GM23338 (cell line): ENCODE results near the gene KSR2. TPM values are rescaled to one million over a fixed set of nuclear protein-coding genes. Genes with fewer than 3 reads are reported as not detected.
A peak's percentile ranks its signal among the peaks of the same experiment; 100 is the strongest.

Experiments
- ATAC-seq: fragments of 200-7000 bp; cut with Tn5 transposase; 3 replicates; pipeline ENCODE4 v1.9.1; 2020
- DNase-seq: peaks from one replicate; pipeline ENCODE4 v3.0.0-alpha.2; 2015; ENCODE audit warnings: low spot score
- H2AFZ ChIP-seq: fragments of 200-600 bp; sonication (generic); 2 replicates; pipeline ENCODE4 v1.8.0; 2016; ENCODE audit warnings: antibody characterized with exemption, mild to moderate bottlenecking, moderate library complexity
- H3F3A ChIP-seq: fragments of 200-600 bp; sonication (generic); replicated peaks from 2 replicates; pipeline ENCODE4 v1.8.0; 2017; ENCODE audit warnings: antibody characterized with exemption, mixed run types, low read depth
- H3K27ac ChIP-seq: fragments of 200-600 bp; sonication (generic); 2 replicates; pipeline ENCODE4 v1.6.1; 2016; ENCODE audit warnings: low read depth
- H3K27me3 ChIP-seq: fragments of 200-600 bp; sonication (generic); 2 replicates; pipeline ENCODE4 v1.8.0; 2016; ENCODE audit warnings: mild to moderate bottlenecking, mixed run types, moderate library complexity; ENCODE audit not compliant: insufficient read depth
- H3K36me3 ChIP-seq: fragments of 200-600 bp; sonication (generic); 2 replicates; pipeline ENCODE4 v1.8.0; 2016; ENCODE audit warnings: mild to moderate bottlenecking; ENCODE audit not compliant: insufficient read depth
- H3K4me1 ChIP-seq: fragments of 200-600 bp; sonication (generic); 2 replicates; pipeline ENCODE4 v1.8.0; 2016; ENCODE audit warnings: mild to moderate bottlenecking, moderate library complexity; ENCODE audit not compliant: insufficient read depth
- H3K4me2 ChIP-seq: fragments of 200-600 bp; sonication (generic); 2 replicates; pipeline ENCODE4 v1.7.1; 2017; ENCODE audit warnings: mixed run types
- H3K4me3 ChIP-seq: fragments of 200-600 bp; sonication (generic); 2 replicates; pipeline ENCODE4 v1.6.1; 2016; ENCODE audit warnings: mixed run types
- H3K79me2 ChIP-seq: fragments of 200-600 bp; sonication (generic); replicated peaks from 2 replicates; pipeline ENCODE4 v1.8.0; 2017; ENCODE audit warnings: mild to moderate bottlenecking; ENCODE audit not compliant: insufficient read depth
- H3K9me2 ChIP-seq: fragments of 200-600 bp; sonication (generic); 2 replicates; pipeline ENCODE4 v1.8.0; 2017; ENCODE audit not compliant: insufficient read depth
- H4K20me1 ChIP-seq: fragments of 200-600 bp; sonication (generic); replicated peaks from 2 replicates; pipeline ENCODE4 v1.8.0; 2017; ENCODE audit warnings: mild to moderate bottlenecking; ENCODE audit not compliant: insufficient read depth
- H3K27ac Mint-ChIP-seq: 2 replicates; pipeline ENCODE4 v1.8.0; 2020; ENCODE audit warnings: inconsistent platforms, mild to moderate bottlenecking, moderate library complexity, mixed read lengths
- H3K27me3 Mint-ChIP-seq: 3 replicates; pipeline ENCODE4 v1.8.0; 2022; ENCODE audit warnings: low read depth, mild to moderate bottlenecking, moderate library complexity, mixed read lengths, inconsistent platforms; ENCODE audit not compliant: insufficient read depth, poor library complexity
- H3K36me3 Mint-ChIP-seq: 3 replicates; pipeline ENCODE4 v1.8.0; 2021; ENCODE audit warnings: low read depth, mild to moderate bottlenecking, inconsistent platforms, moderate library complexity, mixed read lengths
- H3K4me1 Mint-ChIP-seq: 3 replicates; pipeline ENCODE4 v1.8.0; 2020; ENCODE audit warnings: mild to moderate bottlenecking, inconsistent platforms, mixed read lengths
- H3K4me3 Mint-ChIP-seq: 3 replicates; pipeline ENCODE4 v1.8.0; 2021; ENCODE audit warnings: moderate library complexity, mild to moderate bottlenecking, inconsistent platforms, mixed read lengths
- H3K9me3 Mint-ChIP-seq: 3 replicates; pipeline ENCODE4 v1.8.0; 2020; ENCODE audit warnings: moderate library complexity, mild to moderate bottlenecking, inconsistent platforms, mixed read lengths
- CREB1 ChIP-seq: fragments of 250-450 bp; sonication (Bioruptor Pico); IDR thresholded peaks from 2 replicates; pipeline ENCODE4 v1.5.0; 2020; ENCODE audit warnings: low read depth, mild to moderate bottlenecking, moderate library complexity
- EZH2 ChIP-seq: fragments of 200-600 bp; sonication (generic); IDR thresholded peaks from one replicate; pipeline ENCODE4 v1.8.0; 2017; ENCODE audit warnings: antibody characterized with exemption, mild to moderate bottlenecking, low read depth; ENCODE audit not compliant: unreplicated experiment
- JUNB ChIP-seq: IDR thresholded peaks from one replicate; pipeline ENCODE4 v1.6.1; 2016; ENCODE audit warnings: antibody characterized with exemption; ENCODE audit not compliant: unreplicated experiment
- NANOG ChIP-seq: IDR thresholded peaks from 2 replicates; pipeline ENCODE4 v1.6.1; 2016; ENCODE audit warnings: antibody characterized with exemption, borderline replicate concordance
- POLR2AphosphoS5 ChIP-seq: IDR thresholded peaks from 2 replicates; pipeline ENCODE4 v1.6.1; 2016; ENCODE audit warnings: antibody characterized with exemption, low read depth
- ZNF114 ChIP-seq: fragments of 250-450 bp; sonication (Bioruptor Pico); IDR thresholded peaks from 2 replicates; pipeline ENCODE4 v1.5.0; 2020; ENCODE audit warnings: mild to moderate bottlenecking, moderate library complexity
- ZNF331 ChIP-seq: fragments of 250-450 bp; sonication (Bioruptor Pico); IDR thresholded peaks from 2 replicates; pipeline ENCODE4 v1.5.0; 2020; ENCODE audit warnings: low read depth, mild to moderate bottlenecking, moderate library complexity
- polyA plus RNA-seq: library from polyadenylated mRNA; unstranded; fragments of >200 nt; fragmentation: Nextera tagmentation; extraction: Ambion mirVana; gene quantifications from 2 replicates; pipeline ENCODE4 v1.2.1, GENCODE V29; 2016
- total RNA-seq: library from RNA; depleted of rRNA; stranded (reverse); fragments of >200 nt; shearing (Covaris generic); gene quantifications from 2 replicates; pipeline ENCODE4 v1.2.3, GENCODE V29; 2014
- TF ChIP-seq, protein P1 (sequence below): IDR thresholded peaks from one replicate; pipeline ENCODE4 v1.6.1; 2018; ENCODE audit warnings: antibody characterized with exemption; ENCODE audit not compliant: unreplicated experiment
- TF ChIP-seq, protein P2 (sequence below), 2 experiments: fragments of 200-600 bp in 1 of 2; sonication (generic) in 1 of 2; conservative IDR thresholded peaks; 2 replicates each; pipeline versions ENCODE4 v1.5.1 to v1.6.1; 2016 to 2017; ENCODE audit warnings: antibody characterized with exemption in 2 of 2, low read depth in 2 of 2, mild to moderate bottlenecking in 2 of 2, moderate library complexity in 1 of 2
- TF ChIP-seq, protein P3 (sequence below): fragments of 250-450 bp; sonication (Bioruptor Pico); IDR thresholded peaks from 2 replicates; pipeline ENCODE4 v1.5.0; 2020; ENCODE audit warnings: mild to moderate bottlenecking, moderate library complexity
- TF ChIP-seq, protein P4 (sequence below): IDR thresholded peaks from 2 replicates; pipeline ENCODE4 v1.6.1; 2016; ENCODE audit warnings: antibody characterized with exemption

Gene KSR2
- total and polyA plus RNA-seq, 2 experiments from 2014 or later = 1.1 to 2.7 TPM

DNA sequence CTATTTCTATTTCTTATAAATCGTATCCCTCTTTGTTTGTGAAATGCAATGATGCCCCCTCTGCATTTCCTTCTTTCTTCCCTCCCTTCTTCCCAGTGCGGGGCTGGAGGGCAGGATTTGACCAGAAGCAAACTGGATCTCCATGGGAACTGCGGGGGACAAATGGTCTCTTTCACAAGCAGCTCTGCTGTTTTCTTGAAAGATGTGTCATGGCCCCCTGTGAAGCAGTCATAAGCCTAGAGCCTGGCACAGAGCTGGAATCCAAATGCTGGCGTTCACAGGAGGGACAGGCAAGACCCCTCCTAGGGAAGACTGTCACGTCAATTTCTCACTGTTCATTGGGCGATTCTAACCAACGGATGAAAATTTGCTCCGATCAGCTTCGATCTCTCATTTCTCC is 403.9 kb downstream of the KSR2 start:
- Mint-ChIP-seq H3K4me1 (peaks cover 3% of the 10 kb centered on the region; the same call in 1 of the 3 replicates), H3K27ac (no peak overlapping the region), H3K4me3 (no peak overlapping the region), H3K9me3 (no peaks in the 10 kb centered on the region), H3K27me3 (no peaks in the 10 kb centered on the region), H3K36me3 (no peaks in the 10 kb centered on the region)
- Histone ChIP-seq H3K79me2 (no peaks in the 10 kb centered on the region), H2AFZ (no peak overlapping the region), H3K27me3 (no peaks in the 10 kb centered on the region), H3F3A (no peaks in the 10 kb centered on the region), H4K20me1 (no peaks in the 10 kb centered on the region), H3K27ac (no peak overlapping the region), H3K4me3 (no peak overlapping the region), H3K9me2 (no peaks in the 10 kb centered on the region), H3K4me2 (no peak overlapping the region), H3K4me1 (no peaks in the 10 kb centered on the region), H3K36me3 (no peaks in the 10 kb centered on the region)
- ATAC-seq (no peak; the same call in 2 of the 3 replicates), DNase-seq (peak; percentile 10)
- no peak for TF ChIP-seq CREB1
- TF ChIP-seq NANOG = no peak
- TF ChIP-seq, protein P1, sequence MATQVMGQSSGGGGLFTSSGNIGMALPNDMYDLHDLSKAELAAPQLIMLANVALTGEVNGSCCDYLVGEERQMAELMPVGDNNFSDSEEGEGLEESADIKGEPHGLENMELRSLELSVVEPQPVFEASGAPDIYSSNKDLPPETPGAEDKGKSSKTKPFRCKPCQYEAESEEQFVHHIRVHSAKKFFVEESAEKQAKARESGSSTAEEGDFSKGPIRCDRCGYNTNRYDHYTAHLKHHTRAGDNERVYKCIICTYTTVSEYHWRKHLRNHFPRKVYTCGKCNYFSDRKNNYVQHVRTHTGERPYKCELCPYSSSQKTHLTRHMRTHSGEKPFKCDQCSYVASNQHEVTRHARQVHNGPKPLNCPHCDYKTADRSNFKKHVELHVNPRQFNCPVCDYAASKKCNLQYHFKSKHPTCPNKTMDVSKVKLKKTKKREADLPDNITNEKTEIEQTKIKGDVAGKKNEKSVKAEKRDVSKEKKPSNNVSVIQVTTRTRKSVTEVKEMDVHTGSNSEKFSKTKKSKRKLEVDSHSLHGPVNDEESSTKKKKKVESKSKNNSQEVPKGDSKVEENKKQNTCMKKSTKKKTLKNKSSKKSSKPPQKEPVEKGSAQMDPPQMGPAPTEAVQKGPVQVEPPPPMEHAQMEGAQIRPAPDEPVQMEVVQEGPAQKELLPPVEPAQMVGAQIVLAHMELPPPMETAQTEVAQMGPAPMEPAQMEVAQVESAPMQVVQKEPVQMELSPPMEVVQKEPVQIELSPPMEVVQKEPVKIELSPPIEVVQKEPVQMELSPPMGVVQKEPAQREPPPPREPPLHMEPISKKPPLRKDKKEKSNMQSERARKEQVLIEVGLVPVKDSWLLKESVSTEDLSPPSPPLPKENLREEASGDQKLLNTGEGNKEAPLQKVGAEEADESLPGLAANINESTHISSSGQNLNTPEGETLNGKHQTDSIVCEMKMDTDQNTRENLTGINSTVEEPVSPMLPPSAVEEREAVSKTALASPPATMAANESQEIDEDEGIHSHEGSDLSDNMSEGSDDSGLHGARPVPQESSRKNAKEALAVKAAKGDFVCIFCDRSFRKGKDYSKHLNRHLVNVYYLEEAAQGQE = no peak
- TF ChIP-seq, protein P2, sequence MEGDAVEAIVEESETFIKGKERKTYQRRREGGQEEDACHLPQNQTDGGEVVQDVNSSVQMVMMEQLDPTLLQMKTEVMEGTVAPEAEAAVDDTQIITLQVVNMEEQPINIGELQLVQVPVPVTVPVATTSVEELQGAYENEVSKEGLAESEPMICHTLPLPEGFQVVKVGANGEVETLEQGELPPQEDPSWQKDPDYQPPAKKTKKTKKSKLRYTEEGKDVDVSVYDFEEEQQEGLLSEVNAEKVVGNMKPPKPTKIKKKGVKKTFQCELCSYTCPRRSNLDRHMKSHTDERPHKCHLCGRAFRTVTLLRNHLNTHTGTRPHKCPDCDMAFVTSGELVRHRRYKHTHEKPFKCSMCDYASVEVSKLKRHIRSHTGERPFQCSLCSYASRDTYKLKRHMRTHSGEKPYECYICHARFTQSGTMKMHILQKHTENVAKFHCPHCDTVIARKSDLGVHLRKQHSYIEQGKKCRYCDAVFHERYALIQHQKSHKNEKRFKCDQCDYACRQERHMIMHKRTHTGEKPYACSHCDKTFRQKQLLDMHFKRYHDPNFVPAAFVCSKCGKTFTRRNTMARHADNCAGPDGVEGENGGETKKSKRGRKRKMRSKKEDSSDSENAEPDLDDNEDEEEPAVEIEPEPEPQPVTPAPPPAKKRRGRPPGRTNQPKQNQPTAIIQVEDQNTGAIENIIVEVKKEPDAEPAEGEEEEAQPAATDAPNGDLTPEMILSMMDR (conservative IDR thresholded peaks at IDR 0.05; ENCODE audit: low read depth in 2 of 2) = no peak
- TF ChIP-seq, protein P3, sequence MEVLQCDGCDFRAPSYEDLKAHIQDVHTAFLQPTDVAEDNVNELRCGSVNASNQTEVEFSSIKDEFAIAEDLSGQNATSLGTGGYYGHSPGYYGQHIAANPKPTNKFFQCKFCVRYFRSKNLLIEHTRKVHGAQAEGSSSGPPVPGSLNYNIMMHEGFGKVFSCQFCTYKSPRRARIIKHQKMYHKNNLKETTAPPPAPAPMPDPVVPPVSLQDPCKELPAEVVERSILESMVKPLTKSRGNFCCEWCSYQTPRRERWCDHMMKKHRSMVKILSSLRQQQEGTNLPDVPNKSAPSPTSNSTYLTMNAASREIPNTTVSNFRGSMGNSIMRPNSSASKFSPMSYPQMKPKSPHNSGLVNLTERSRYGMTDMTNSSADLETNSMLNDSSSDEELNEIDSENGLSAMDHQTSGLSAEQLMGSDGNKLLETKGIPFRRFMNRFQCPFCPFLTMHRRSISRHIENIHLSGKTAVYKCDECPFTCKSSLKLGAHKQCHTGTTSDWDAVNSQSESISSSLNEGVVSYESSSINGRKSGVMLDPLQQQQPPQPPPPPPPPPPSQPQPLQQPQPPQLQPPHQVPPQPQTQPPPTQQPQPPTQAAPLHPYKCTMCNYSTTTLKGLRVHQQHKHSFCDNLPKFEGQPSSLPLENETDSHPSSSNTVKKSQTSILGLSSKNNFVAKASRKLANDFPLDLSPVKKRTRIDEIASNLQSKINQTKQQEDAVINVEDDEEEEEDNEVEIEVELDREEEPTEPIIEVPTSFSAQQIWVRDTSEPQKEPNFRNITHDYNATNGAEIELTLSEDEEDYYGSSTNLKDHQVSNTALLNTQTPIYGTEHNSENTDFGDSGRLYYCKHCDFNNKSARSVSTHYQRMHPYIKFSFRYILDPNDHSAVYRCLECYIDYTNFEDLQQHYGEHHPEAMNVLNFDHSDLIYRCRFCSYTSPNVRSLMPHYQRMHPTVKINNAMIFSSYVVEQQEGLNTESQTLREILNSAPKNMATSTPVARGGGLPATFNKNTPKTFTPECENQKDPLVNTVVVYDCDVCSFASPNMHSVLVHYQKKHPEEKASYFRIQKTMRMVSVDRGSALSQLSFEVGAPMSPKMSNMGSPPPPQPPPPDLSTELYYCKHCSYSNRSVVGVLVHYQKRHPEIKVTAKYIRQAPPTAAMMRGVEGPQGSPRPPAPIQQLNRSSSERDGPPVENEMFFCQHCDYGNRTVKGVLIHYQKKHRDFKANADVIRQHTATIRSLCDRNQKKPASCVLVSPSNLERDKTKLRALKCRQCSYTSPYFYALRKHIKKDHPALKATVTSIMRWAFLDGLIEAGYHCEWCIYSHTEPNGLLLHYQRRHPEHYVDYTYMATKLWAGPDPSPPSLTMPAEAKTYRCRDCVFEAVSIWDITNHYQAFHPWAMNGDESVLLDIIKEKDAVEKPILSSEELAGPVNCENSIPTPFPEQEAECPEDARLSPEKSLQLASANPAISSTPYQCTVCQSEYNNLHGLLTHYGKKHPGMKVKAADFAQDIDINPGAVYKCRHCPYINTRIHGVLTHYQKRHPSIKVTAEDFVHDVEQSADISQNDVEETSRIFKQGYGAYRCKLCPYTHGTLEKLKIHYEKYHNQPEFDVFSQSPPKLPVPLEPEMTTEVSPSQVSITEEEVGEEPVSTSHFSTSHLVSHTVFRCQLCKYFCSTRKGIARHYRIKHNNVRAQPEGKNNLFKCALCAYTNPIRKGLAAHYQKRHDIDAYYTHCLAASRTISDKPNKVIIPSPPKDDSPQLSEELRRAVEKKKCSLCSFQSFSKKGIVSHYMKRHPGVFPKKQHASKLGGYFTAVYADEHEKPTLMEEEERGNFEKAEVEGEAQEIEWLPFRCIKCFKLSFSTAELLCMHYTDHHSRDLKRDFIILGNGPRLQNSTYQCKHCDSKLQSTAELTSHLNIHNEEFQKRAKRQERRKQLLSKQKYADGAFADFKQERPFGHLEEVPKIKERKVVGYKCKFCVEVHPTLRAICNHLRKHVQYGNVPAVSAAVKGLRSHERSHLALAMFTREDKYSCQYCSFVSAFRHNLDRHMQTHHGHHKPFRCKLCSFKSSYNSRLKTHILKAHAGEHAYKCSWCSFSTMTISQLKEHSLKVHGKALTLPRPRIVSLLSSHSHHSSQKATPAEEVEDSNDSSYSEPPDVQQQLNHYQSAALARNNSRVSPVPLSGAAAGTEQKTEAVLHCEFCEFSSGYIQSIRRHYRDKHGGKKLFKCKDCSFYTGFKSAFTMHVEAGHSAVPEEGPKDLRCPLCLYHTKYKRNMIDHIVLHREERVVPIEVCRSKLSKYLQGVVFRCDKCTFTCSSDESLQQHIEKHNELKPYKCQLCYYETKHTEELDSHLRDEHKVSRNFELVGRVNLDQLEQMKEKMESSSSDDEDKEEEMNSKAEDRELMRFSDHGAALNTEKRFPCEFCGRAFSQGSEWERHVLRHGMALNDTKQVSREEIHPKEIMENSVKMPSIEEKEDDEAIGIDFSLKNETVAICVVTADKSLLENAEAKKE = no peak
- no peak for TF ChIP-seq JUNB
- no peak for TF ChIP-seq POLR2AphosphoS5
- no peak for TF ChIP-seq ZNF331 (CRISPR knock-in tag)
- TF ChIP-seq, protein P4, sequence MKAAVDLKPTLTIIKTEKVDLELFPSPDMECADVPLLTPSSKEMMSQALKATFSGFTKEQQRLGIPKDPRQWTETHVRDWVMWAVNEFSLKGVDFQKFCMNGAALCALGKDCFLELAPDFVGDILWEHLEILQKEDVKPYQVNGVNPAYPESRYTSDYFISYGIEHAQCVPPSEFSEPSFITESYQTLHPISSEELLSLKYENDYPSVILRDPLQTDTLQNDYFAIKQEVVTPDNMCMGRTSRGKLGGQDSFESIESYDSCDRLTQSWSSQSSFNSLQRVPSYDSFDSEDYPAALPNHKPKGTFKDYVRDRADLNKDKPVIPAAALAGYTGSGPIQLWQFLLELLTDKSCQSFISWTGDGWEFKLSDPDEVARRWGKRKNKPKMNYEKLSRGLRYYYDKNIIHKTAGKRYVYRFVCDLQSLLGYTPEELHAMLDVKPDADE = no peak
- TF ChIP-seq ZNF114 (CRISPR knock-in tag) = no peak
- TF ChIP-seq EZH2 = no peak
